ENCODE results near the gene CCDC57.

The CCDC57 gene

GRCh38 chr17:82079001-82079677 lies 133.5 kb downstream of the CCDC57 start:
- H2AFZ ChIP-seq (ENCODE audit: low read depth, low read length, severe bottlenecking) = no peak overlapping the region
- H3K9me3 ChIP-seq (ENCODE audit: insufficient read depth, low read length) = no peaks in the 10 kb centered on the region
- H3K9ac ChIP-seq (ENCODE audit: low read length) = no peak overlapping the region
- H3K79me2 ChIP-seq (ENCODE audit: insufficient read depth, low read length) = no peaks in the 10 kb centered on the region
- no peak overlapping the region for H3K4me3 ChIP-seq (ENCODE audit: insufficient read depth, low read length, poor library complexity, severe bottlenecking)
- no peak overlapping the region for H3K27ac ChIP-seq (ENCODE audit: low read depth, low read length)
- no peak overlapping the region for H3K4me2 ChIP-seq (ENCODE audit: low read depth, low read length, poor library complexity, severe bottlenecking)
- no peaks in the 10 kb centered on the region for H3K36me3 ChIP-seq (ENCODE audit: low read length)
- H3K27me3 ChIP-seq (ENCODE audit: low read length) = no peaks in the 10 kb centered on the region
- no peaks in the 10 kb centered on the region for H3K9me2 ChIP-seq (replicated peaks; ENCODE audit: insufficient read depth, low read length)
- no peaks in the 10 kb centered on the region for H4K20me1 ChIP-seq (ENCODE audit: low read depth, low read length)
- H3F3A ChIP-seq (ENCODE audit: insufficient read depth) = peaks cover 9% of the 10 kb centered on the region; the same call in 1 of the 2 replicates
- no peak for TF ChIP-seq EZH2phosphoT487 (conservative IDR thresholded peaks at IDR 0.05; ENCODE audit: low read length)
- no peak for TF ChIP-seq CTCF (IDR thresholded peaks at IDR 0.05; ENCODE audit: insufficient read depth, low read length, poor library complexity, severe bottlenecking)

- no peaks in the 10 kb centered on the region for H3K9me3 ChIP-seq (ENCODE audit: insufficient read depth, low read length)
- H3F3A ChIP-seq (ENCODE audit: insufficient read depth) = peaks cover 9% of the 10 kb centered on the region; the same call in 1 of the 2 replicates
- H2AFZ ChIP-seq (ENCODE audit: low read depth, low read length, severe bottlenecking) = no peak overlapping the region
- no peaks in the 10 kb centered on the region for H3K9me2 ChIP-seq (replicated peaks; ENCODE audit: insufficient read depth, low read length)
- H3K36me3 ChIP-seq (ENCODE audit: low read length) = no peaks in the 10 kb centered on the region
- H3K79me2 ChIP-seq (ENCODE audit: insufficient read depth, low read length) = no peaks in the 10 kb centered on the region
- TF ChIP-seq EZH2phosphoT487 (conservative IDR thresholded peaks at IDR 0.05; ENCODE audit: low read length) = no peak
- no peak for TF ChIP-seq CTCF (IDR thresholded peaks at IDR 0.05; ENCODE audit: insufficient read depth, low read length, poor library complexity, severe bottlenecking)
- H3K27me3 ChIP-seq (ENCODE audit: low read length) = no peaks in the 10 kb centered on the region
- H3K4me2 ChIP-seq (ENCODE audit: low read depth, low read length, poor library complexity, severe bottlenecking) = no peak overlapping the region
- no peak overlapping the region for H3K9ac ChIP-seq (ENCODE audit: low read length)
- H3K4me3 ChIP-seq (ENCODE audit: insufficient read depth, low read length, poor library complexity, severe bottlenecking) = no peak overlapping the region
- H4K20me1 ChIP-seq (ENCODE audit: low read depth, low read length) = no peaks in the 10 kb centered on the region
- no peak overlapping the region for H3K27ac ChIP-seq (ENCODE audit: low read depth, low read length)
These were observed 134.2 kb downstream of the CCDC57 start for GRCh38 chr17:82078433-82078832.

- Histone ChIP-seq H3K4me3 (ENCODE audit: insufficient read depth, low read length, poor library complexity, severe bottlenecking) (no peak overlapping the region), H3K9me2 (replicated peaks; ENCODE audit: insufficient read depth, low read length) (no peaks in the 10 kb centered on the region), H3F3A (ENCODE audit: insufficient read depth) (peaks cover 9% of the 10 kb centered on the region; the same call in 1 of the 2 replicates), H3K27me3 (ENCODE audit: low read length) (no peaks in the 10 kb centered on the region), H3K27ac (ENCODE audit: low read depth, low read length) (no peak overlapping the region), H3K4me2 (ENCODE audit: low read depth, low read length, poor library complexity, severe bottlenecking) (no peak overlapping the region), H3K9me3 (ENCODE audit: insufficient read depth, low read length) (no peaks in the 10 kb centered on the region), H3K36me3 (ENCODE audit: low read length) (no peaks in the 10 kb centered on the region), H2AFZ (ENCODE audit: low read depth, low read length, severe bottlenecking) (no peak overlapping the region), H4K20me1 (ENCODE audit: low read depth, low read length) (no peaks in the 10 kb centered on the region), H3K9ac (ENCODE audit: low read length) (no peak overlapping the region), H3K79me2 (ENCODE audit: insufficient read depth, low read length) (no peaks in the 10 kb centered on the region)
- TF ChIP-seq CTCF (IDR thresholded peaks at IDR 0.05; ENCODE audit: insufficient read depth, low read length, poor library complexity, severe bottlenecking) (no peak), EZH2phosphoT487 (conservative IDR thresholded peaks at IDR 0.05; ENCODE audit: low read length) (no peak)
These were observed 134.9 kb downstream of the CCDC57 start for GRCh38 chr17:82077617-82078358.

Measured in SU-DHL-6 (cell line).